Activated effector memory CD4-positive, alpha-beta T cell treated with anti-CD3 and anti-CD28 coated beads, Interleukin-2, amount 50 U/mL, for 16 hours (primary cell): ENCODE results near the gene ZCCHC7.
"Not testable (repeated sequence)": the region's sequence is repeated elsewhere in the genome, so short reads cannot be mapped to it uniquely, and the experiment has no call there.

Experiments
- DNase-seq: peaks from one replicate; pipeline ENCODE4 v3.0.0-alpha.2; 2020

The ZCCHC7 gene

DNA sequence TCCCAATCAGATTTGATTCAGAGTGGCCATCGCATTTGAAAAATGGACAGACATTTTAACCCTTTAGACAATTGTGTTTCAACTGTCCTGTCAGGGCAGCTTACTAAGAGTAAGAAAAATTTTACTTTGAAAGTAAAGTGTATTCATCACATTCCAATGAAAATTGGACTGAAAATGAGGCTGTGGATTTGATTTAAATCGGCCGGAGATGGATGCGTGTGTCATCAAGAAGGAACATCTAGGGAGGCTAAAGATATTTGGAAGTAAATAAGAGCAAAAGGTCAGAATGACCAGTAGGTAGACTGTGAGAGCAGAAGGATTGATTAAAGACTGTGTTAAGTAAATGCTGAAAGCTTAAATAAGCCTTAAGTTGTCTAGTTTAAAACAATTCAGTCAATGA, 1.5 kb downstream of the ZCCHC7 start:
- no peak for DNase-seq

- DNase-seq: no peak
Observed at GRCh38 chr9:37126214-37126788, 5.9 kb downstream of the ZCCHC7 start.

DNA sequence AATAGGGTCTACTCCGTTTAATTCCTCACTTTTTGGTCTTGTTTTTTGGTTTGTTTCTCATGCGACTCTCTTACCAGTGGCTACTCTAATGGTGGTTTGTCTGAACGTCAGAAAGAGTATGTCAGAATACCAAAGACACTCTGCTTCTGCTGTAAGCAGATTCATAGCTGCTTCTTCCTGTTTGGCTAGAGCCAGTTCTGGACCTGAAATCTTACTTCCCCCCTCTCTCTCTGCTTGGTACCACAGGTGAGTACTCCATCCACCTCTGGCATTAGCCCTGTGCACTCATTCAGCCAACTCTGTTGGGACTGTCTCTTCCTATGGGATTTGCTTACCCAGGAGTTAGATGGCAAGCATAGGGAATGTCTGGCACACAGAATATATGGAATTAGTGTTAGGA, 6.6 kb downstream of the ZCCHC7 start:
- DNase-seq: no peak

DNA sequence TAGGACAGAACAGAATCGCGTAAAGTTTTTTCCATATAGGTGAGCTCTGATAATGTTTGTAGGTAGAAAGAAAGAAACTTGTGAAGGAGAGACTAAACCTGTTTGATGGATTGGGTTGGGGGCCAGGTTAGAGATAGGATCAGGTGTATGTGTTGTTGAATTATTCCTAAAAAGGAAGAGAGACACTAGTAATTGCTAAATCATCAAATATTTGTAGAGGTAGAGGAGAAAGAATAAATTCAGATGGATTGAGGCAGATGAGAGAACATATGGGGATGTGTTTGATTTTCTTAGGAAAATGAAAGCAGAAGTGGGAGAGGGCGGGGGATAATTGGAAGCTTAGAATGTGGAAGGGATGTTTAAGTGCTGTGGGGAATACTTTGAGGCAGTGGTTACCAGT, 7.7 kb downstream of the ZCCHC7 start:
- no peak for DNase-seq

- DNase-seq: no peak
Observed at GRCh38 chr9:37134166-37134565, 13.8 kb downstream of the ZCCHC7 start.

- DNase-seq: no peak
Observed at GRCh38 chr9:37141015-37141414, 20.6 kb downstream of the ZCCHC7 start.

DNA sequence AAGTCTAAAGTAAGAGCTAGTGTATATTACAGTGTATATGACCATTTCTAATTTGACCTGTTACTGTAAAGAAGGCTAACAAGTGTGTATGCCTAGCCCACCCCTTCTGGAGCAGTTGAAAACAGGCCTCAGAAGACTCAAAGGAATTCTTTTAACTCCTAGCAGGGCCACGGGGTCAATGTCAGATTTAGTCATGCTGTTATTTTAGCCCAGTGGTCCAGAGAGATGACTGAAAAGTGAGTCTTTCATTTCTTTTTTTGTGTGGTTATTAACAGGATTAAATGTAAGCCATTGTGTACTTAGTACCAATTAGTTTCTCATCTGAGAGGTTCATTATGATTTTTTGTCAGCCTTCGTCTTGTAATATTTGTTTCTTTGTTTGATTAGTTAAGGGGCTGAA, 24.4 kb downstream of the ZCCHC7 start:
- no peak for DNase-seq

DNA sequence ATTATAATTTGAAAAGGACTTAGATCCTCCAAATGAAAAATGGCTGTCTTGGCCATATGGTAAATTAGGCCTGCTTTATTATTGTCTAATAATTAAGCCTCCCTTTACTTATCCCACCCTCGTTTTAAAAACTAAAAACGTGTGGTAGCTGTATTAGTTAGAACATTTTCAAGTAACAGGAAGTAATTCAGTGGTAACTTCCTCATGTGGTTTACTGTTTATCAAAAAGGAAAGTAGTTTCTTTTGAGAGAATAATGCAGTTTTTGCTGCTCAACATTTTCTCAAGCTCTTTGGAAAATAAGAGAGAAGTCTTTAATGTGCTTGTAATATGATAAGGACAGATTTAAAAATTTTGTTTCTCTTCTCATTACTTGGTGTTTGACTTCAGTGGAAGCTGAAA, 26.0 kb downstream of the ZCCHC7 start:
- DNase-seq: no peak

DNA sequence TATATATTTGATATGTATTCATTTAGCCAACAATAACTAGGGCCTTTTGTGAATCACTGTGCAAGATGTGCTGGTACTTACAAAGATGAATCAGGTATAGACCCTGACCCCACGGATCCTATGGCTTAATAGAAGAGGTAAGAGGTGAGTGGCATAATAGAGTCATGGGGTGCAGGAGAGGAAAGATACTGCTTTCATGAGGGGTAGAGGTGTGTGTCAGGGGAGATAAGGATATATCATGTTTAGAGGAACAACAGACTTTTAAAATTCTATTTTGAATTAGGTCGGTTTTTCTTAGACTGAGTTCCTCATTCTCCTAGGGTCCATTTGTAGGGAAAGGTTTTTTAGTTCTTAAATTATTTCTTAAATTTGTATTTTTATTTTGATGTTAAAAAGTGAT, 27.8 kb downstream of the ZCCHC7 start:
- no peak for DNase-seq

- DNase-seq: no peak
Observed at GRCh38 chr9:37149666-37150308, 29.4 kb downstream of the ZCCHC7 start.

GRCh38 chr9:37150415-37150814, 30.0 kb downstream of the ZCCHC7 start:
- no peak for DNase-seq

GRCh38 chr9:37151812-37152211, 31.4 kb downstream of the ZCCHC7 start:
- no peak for DNase-seq

GRCh38 chr9:37152365-37152764, 32.0 kb downstream of the ZCCHC7 start:
- DNase-seq: no peak

GRCh38 chr9:37155601-37156000, 35.2 kb downstream of the ZCCHC7 start:
- no peak for DNase-seq

DNA sequence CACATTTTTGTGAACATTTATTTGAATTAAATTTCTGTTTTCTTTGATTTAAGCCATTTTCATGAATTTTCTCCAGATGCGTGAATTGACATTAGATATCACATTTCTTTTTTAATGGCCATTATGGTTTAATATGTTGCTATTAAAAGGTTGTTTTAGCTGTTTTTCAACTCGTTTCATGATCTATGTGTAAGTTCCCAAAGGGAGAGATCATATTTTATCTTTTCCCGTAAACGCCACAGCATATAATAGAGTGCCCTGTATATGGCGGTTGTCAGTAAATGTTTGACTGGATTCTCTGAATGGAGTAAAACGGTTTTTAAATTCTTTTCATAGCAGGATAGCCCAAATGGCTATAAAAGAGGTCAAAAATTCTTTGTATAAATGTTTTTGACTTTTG, 35.8 kb downstream of the ZCCHC7 start:
- DNase-seq: no peak

GRCh38 chr9:37156781-37157356, 36.5 kb downstream of the ZCCHC7 start:
- DNase-seq: no peak

DNA sequence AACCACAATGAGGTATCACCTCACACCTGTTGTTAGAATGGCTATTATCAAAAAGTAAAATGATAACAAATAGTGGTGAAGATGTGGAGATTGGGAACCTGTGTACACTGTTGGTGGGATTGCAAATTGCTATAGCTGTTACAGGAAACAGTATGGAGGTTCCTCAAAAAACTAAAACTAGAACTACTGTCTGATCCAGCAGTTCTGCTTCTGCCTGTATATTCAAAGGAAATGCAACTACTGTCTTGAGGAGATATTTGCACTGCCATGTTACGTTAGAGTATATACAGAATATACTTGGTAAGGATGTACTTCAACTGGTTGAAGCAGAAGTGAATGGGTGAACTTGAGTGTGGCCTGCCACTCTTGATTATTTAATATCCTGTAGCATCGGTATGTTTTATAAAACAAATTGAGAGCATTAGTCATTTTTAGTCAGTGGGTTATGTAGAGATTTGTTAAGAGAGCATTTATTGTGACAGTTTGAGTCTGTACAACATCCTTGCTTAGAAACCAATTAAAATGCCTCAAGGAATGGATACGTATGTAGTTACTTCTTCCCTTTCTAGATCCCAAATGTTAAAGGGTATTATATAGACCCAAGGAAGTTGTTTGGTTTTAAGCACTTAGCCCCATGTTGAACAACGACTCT, 37.5 kb downstream of the ZCCHC7 start:
- DNase-seq: no peak

DNA sequence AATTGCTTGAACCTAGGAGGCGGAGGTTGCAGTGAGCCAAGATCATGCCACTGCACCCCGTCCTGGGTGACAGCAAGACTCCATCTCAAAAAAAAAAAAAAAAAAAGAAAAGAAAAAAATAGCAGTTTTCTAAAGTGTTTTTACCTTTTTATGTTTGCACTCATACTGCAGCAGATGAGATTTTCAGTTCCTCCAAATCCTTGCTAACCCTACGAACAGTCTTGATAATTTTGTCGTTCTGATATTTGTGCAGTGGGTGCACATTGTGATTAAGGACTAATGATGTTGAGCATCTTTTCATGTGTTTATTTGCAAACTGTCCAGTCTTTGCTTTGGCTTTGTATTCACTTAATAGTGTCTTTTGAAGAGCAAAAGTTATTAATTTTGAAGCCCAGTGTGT, 42.9 kb downstream of the ZCCHC7 start:
- no peak for DNase-seq

DNA sequence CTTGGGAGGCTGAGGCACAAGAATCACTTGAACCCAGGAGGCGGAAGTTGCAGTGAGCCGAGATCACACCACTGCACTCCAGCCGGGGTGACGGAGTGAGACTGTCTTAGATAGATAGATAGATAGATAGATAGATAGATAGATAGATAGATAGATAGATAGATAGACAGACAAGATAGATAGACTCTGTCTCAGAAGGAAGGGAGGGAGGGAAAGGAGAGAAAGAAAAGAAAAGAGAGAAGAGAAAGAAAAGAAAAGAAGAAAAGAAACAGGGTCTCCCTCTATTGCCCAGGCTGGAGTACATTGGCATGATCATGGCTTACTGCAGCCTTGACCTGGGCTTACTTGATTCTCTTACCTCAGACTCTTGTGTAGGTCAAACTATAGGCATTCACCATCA, 44.0 kb downstream of the ZCCHC7 start:
- not testable (repeated sequence) for DNase-seq

GRCh38 chr9:37165644-37166043, 45.3 kb downstream of the ZCCHC7 start:
- no peak for DNase-seq

DNA sequence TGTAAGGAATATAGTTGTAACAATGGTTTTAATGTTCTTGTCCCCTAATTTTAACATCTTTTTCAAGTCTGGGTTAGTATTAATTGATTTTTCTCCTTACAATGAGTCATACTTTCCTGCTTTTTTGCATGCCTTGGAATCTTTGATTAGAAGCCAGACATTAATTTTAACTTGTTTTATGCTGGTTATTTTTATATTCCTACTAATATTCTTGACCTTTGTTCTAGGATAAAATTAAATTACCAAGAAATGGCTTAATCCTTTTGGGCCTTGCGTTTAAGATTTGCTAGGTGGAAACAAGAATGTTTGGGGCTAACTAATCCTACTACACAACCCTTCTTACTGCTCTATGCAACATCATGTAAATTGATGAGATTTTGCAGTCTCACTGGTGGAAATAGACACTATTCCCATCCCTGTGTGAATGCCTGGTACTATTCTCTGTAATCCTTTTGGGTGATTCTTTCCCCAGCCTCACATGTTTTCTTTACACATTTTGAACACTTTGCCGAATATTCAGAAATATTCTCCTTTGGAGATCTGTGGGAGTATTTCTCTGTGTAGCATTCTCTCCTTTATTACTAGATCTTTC, 47.2 kb downstream of the ZCCHC7 start:
- no peak for DNase-seq

DNA sequence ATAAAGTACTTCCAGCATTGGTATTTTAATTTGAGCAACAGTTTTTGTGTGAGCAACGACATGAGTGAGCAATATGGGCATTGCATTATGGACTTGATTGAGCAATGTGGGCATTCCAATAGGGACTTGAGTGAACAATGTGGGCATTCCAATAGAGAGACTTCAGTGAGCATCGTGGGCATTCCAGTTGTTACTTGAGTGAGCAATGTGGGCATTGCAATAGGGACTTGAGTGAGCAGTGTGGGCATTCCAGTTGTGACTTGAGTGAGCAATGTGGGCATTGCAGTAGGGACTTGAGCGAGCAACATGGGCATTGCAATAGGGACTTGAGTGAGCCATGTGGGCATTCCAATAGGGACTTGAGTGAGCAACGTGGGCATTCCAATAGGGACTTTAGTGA, 52.2 kb downstream of the ZCCHC7 start:
- no peak for DNase-seq

DNA sequence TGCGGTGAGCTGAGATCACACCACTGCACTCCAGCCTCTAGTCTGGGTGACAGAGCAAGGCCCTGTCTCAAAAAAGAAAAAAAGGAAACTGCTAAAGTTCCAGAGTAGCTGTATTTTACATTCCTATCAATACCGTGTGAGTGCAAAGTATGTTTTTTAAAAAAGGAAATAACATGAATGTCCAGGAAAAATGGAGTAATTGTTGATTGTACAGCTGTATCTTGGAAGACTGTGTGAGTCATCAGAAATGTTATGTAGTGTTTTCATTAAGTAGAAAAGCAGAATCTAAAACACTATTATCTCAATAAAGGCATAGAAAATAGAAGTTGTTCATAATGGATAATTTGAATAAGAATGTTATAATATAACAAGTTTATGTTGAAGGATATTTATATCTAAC, 53.9 kb downstream of the ZCCHC7 start:
- DNase-seq: no peak

- DNase-seq: no peak
Observed at GRCh38 chr9:37178742-37179141, 58.4 kb downstream of the ZCCHC7 start.
